ENCODE data around the gene RPS5.

GRCh38 chr19:58392945-58393724 is 6.1 kb downstream of the RPS5 start:
- TF ChIP-seq CTCF (conservative IDR thresholded peaks at IDR 0.05; ENCODE audit: low read depth, low read length) (no peak), EZH2 (IDR thresholded peaks at IDR 0.05; ENCODE audit: borderline replicate concordance, low read depth, low read length, poor library complexity, severe bottlenecking) (no peak)
